Skeletal muscle satellite cell (primary cell): ENCODE data around the gene IFT20.
"Not testable (repeated sequence)": the region's sequence is repeated elsewhere in the genome, so short reads cannot be mapped to it uniquely, and the experiment has no call there.

Experiments
- H3K27me3 ChIP-seq: 2 replicates; pipeline ENCODE4 v1.7.0; 2013; ENCODE audit warnings: low read length; ENCODE audit not compliant: control insufficient read depth, insufficient read depth
- H3K36me3 ChIP-seq: 2 replicates; pipeline ENCODE4 v1.7.0; 2013; ENCODE audit warnings: mild to moderate bottlenecking, control low read depth, low read length; ENCODE audit not compliant: insufficient read depth
- H3K4me1 ChIP-seq: 2 replicates; pipeline ENCODE4 v1.7.0; 2013; ENCODE audit warnings: low read length; ENCODE audit not compliant: control insufficient read depth, insufficient read depth
- H3K4me2 ChIP-seq: 2 replicates; pipeline ENCODE4 v1.7.0; 2013; ENCODE audit warnings: mild to moderate bottlenecking, low read length
- H3K4me3 ChIP-seq: 2 replicates; pipeline ENCODE4 v1.7.0; 2013; ENCODE audit warnings: low read length
- H3K9ac ChIP-seq: 2 replicates; pipeline ENCODE4 v1.7.0; 2013; ENCODE audit warnings: mild to moderate bottlenecking, low read depth, low read length, moderate library complexity
- H3K9me3 ChIP-seq: replicated peaks from 2 replicates; pipeline ENCODE4 v1.7.0; 2013; ENCODE audit warnings: mild to moderate bottlenecking, control low read depth, low read length

Gene IFT20

GRCh38 chr17:28342313-28342712 lies 7.0 kb upstream of the IFT20 start:
- no peaks in the 10 kb centered on the region for H3K9me3 ChIP-seq
- no peaks in the 10 kb centered on the region for H3K27me3 ChIP-seq
- peaks cover 34% of the 10 kb centered on the region for H3K4me1 ChIP-seq
- peaks cover 70% of the 10 kb centered on the region for H3K36me3 ChIP-seq
- no peak overlapping the region for H3K9ac ChIP-seq
- H3K4me3 ChIP-seq: no peak overlapping the region
- no peak overlapping the region for H3K4me2 ChIP-seq

DNA sequence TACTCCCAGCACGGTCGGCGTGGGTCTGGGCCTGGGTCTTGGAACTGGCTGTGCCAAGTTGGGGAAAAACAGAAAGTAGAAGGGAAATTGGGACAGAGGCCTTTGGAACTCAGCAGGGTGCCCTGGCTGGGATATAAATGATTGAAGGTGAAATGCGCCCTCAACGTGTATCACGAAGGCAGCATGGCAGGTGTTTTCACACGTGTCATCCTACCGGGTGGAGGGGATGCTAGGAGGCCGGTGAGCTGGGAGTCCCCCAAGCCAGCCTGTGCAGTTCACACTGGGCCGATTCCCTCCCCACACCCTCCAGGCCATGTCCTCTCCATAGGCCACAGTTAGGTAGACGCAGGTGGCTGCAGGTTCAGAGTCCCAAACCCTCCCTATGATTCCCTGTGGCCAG lies 6.2 kb upstream of the IFT20 start:
- Histone ChIP-seq H3K36me3 (peaks cover 66% of the 10 kb centered on the region), H3K4me1 (peaks cover 34% of the 10 kb centered on the region), H3K4me3 (no peak overlapping the region), H3K9ac (no peak overlapping the region), H3K4me2 (no peak overlapping the region), H3K27me3 (no peaks in the 10 kb centered on the region), H3K9me3 (no peaks in the 10 kb centered on the region)

- Histone ChIP-seq H3K4me3 (no peak overlapping the region), H3K27me3 (no peaks in the 10 kb centered on the region), H3K9ac (no peak overlapping the region), H3K9me3 (no peaks in the 10 kb centered on the region), H3K4me1 (peaks cover 25% of the 10 kb centered on the region), H3K4me2 (no peak overlapping the region), H3K36me3 (peaks cover 54% of the 10 kb centered on the region)
These were observed 5.1 kb upstream of the IFT20 start for GRCh38 chr17:28340374-28340773.

GRCh38 chr17:28339431-28339830 lies 4.2 kb upstream of the IFT20 start:
- Histone ChIP-seq H3K36me3 (peaks cover 45% of the 10 kb centered on the region), H3K9me3 (no peaks in the 10 kb centered on the region), H3K4me2 (no peak overlapping the region), H3K4me3 (no peak overlapping the region), H3K27me3 (no peaks in the 10 kb centered on the region), H3K4me1 (peaks cover 25% of the 10 kb centered on the region), H3K9ac (no peak overlapping the region)

GRCh38 chr17:28338769-28339212 lies 3.5 kb upstream of the IFT20 start:
- not testable (repeated sequence) for H3K9me3 ChIP-seq, H3K4me3 ChIP-seq, H3K9ac ChIP-seq, H3K27me3 ChIP-seq, H3K4me2 ChIP-seq
- Histone ChIP-seq H3K36me3 (peaks cover 39% of the 10 kb centered on the region), H3K4me1 (peaks cover 32% of the 10 kb centered on the region)

GRCh38 chr17:28338056-28338768 lies 2.9 kb upstream of the IFT20 start:
- peaks cover 35% of the 10 kb centered on the region for H3K36me3 ChIP-seq
- H3K4me3 ChIP-seq: no peak overlapping the region
- H3K4me2 ChIP-seq: peak overlapping the region; percentile 43
- H3K9ac ChIP-seq: peak overlapping the region; percentile 16
- no peaks in the 10 kb centered on the region for H3K27me3 ChIP-seq
- H3K4me1 ChIP-seq: peaks cover 32% of the 10 kb centered on the region
- H3K9me3 ChIP-seq: no peaks in the 10 kb centered on the region

DNA sequence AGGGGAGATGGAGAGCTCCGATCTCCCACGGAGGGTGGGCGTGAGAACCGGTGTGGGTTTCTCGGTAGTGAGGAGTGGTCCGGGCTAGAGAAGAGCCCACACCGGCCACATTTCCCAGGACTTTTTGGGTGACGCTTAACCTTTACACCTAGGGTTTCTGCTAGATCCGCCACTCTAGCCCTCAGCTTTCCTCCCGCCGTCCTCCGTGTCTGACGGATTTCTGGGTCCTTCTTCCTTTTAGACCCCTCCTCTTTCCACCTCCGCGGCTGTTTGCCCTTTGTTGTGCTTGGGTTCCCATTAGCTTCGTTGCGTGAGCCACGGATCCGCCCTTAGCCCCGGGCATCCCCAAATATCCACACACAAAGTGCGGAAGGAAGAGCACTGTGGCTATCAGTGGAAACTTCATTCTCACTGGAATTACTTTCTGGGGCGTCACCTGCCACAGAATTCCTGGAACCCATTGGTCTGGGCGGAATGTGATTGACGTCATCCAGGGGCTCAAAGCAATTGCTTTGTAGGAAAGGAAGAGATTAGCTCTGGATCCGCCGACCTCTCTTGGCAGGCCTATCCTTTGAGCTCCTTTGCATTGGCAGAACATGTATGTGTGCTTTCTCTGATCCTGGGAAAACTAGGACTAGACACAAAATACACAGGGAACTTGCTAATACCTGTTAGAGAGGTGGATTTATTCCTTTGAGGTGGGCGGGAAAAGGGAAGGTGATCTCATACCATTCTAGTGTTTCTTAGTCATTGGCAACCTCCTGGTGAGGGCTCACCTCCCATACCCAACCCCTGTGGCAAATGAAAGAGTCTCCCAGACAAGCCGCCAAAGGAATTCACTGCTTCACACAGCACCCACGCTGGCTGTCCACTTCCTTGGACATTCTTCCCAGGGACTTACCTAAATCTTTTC lies 943 bp upstream of the IFT20 start:
- Histone ChIP-seq H3K36me3 (peaks cover 25% of the 10 kb centered on the region), H3K4me3 (peak overlapping the region; percentile 86), H3K9ac (peak overlapping the region; percentile 95), H3K4me2 (peak overlapping the region; percentile 84), H3K27me3 (no peaks in the 10 kb centered on the region), H3K4me1 (peaks cover 32% of the 10 kb centered on the region), H3K9me3 (no peaks in the 10 kb centered on the region)

DNA sequence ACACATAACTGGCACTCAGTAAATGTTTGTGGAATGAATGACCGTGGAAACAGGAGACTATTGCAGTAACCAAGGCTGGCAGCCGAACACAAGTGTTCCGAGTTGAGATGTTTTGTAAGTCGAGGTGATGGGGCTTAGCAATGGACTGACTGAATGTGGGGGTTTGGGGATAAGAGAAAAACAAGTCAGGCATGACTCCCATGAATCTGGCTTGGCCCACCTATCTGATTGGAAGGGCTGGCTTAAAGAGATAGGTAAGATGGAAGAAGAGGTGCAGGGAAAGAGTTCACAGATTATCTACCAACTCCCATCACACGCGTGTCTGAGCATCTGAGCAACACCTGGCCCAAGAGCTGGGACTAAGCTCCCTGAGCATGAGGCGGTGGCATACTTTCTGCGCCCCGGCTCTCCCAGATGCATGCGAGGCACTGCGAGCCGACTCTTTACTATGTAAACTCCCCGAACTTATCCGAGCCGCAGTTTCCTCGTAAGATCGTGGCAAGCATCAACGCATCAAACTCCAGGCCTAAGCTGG lies 539 bp downstream of the IFT20 start:
- Histone ChIP-seq H3K9me3 (no peaks in the 10 kb centered on the region), H3K4me1 (peaks cover 32% of the 10 kb centered on the region), H3K4me2 (peak overlapping the region; percentile 95), H3K9ac (peak overlapping the region; percentile 90), H3K27me3 (no peaks in the 10 kb centered on the region), H3K36me3 (peaks cover 17% of the 10 kb centered on the region), H3K4me3 (peak overlapping the region; percentile 86)

DNA sequence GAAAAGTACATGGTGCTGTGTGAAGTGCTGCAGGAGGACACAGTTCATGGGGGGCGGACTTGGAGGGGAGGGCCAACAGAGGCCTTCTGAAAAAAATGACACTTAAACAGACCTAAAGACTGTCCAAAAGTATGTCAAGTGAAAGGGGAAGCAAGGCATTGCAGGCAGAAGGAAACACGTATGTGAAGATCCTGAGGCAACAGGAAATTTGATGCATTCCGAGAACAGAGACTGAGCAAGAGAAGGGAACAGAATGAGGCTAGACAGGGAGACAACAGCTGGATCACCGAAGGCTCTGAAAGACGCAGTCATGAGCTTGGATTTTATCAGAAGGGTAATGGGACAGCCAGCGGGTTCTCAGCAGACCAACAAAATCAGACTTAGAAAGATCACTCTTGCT lies 1.1 kb downstream of the IFT20 start:
- H3K4me3 ChIP-seq: peak overlapping the region; percentile 86
- H3K4me2 ChIP-seq: peak overlapping the region; percentile 95
- H3K36me3 ChIP-seq: peaks cover 16% of the 10 kb centered on the region
- no peaks in the 10 kb centered on the region for H3K9me3 ChIP-seq
- H3K27me3 ChIP-seq: no peaks in the 10 kb centered on the region
- peak overlapping the region; percentile 90 for H3K9ac ChIP-seq
- H3K4me1 ChIP-seq: peaks cover 32% of the 10 kb centered on the region

GRCh38 chr17:28333083-28333746 lies 2.1 kb downstream of the IFT20 start:
- Histone ChIP-seq H3K9me3 (no peaks in the 10 kb centered on the region), H3K4me2 (no peak overlapping the region), H3K27me3 (no peaks in the 10 kb centered on the region), H3K4me3 (no peak overlapping the region), H3K36me3 (peaks cover 25% of the 10 kb centered on the region), H3K9ac (no peak overlapping the region), H3K4me1 (peaks cover 26% of the 10 kb centered on the region)

- H3K27me3 ChIP-seq: no peaks in the 10 kb centered on the region
- peaks cover 32% of the 10 kb centered on the region for H3K36me3 ChIP-seq
- no peak overlapping the region for H3K4me3 ChIP-seq
- no peak overlapping the region for H3K4me2 ChIP-seq
- H3K9me3 ChIP-seq: no peaks in the 10 kb centered on the region
- peaks cover 16% of the 10 kb centered on the region for H3K4me1 ChIP-seq
- no peak overlapping the region for H3K9ac ChIP-seq
These were observed 3.3 kb downstream of the IFT20 start for GRCh38 chr17:28331891-28332420.
